Coronary artery (tissue), 2 donors: ENCODE results near the gene SPAAR.

Experiments
- DNase-seq: peaks from one replicate; pipeline ENCODE4 v3.0.0-alpha.2; 2017; ENCODE audit warnings: low spot score
- H3K27ac ChIP-seq, 2 donors: fragments of 200-600 bp; sonication (generic); one replicate each; pipeline ENCODE4 v1.5.1; 2016 to 2019
- H3K4me3 ChIP-seq: fragments of 200-600 bp; sonication (generic); 2 replicates; pipeline ENCODE4 v1.5.1; 2016; ENCODE audit warnings: mild to moderate bottlenecking, moderate library complexity
- CTCF ChIP-seq: fragments of 200-600 bp; sonication (generic); IDR thresholded peaks from one replicate; pipeline ENCODE4 v1.5.1; 2019; ENCODE audit warnings: antibody characterized with exemption

Gene SPAAR

DNA sequence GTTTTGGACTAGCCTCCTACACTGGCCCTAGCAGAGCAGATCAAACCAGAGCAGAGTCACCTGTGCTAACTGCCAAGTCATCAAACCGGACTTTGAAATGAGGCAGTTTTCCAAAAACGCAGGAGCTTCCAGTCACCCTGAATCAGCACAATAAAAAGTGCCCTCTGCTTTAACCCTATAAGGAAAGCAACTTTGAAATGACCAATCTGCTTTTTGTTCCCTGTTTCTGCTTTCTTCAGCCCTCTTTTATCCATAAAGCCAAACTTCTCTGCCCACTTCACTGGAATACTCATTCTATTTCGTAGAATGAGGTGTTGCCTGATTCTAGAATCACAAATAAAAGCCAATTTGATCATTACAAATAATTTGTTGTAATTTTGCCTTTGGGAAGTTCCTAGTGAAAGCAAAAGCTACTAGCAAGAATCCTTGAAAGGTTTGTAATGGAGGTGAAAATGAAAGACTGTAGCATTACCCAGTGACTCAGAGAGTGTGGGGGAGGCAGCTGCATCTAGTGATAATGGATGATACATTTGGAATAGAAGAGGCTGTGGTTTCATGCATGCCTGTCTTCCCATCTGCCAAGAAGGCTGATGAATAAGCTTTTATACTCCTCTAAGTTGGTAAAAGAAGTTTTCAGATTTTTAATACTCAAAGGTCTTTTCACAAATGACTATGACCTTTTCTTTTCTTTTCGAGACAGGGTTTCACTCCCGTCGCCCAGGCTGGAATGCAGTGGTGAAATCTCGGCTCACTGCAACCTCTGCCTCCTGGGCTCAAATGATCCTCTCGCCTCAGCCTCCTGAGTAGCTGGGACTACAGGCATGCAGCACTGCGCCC lies 14.9 kb downstream of the SPAAR start:
- Histone ChIP-seq H3K27ac (peak overlapping the region; percentile 47 to 71), H3K4me3 (no peak overlapping the region)
- no peak for DNase-seq
- no peak for TF ChIP-seq CTCF

- no peak for TF ChIP-seq CTCF
- DNase-seq: no peak
- Histone ChIP-seq H3K4me3 (no peak overlapping the region), H3K27ac (no peak overlapping the region)
Observed at GRCh38 chr9:35928591-35929452, 19.5 kb downstream of the SPAAR start.

DNA sequence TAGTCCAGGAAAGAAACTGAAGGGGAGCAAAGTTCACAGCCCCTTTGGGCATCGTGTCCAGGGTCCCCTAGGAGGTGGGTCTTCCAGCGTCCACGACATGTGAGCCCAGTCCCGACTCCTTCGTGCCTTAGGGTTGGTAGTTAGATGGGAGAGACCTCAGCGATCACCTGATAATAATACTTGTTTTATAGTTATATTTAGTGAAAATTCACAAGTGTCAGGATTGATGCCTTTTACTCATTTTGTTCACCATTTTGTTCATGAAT lies 20.1 kb downstream of the SPAAR start:
- peak overlapping the region in 1 of 2 donors; percentile 9 for H3K27ac ChIP-seq
- no peak for DNase-seq
- TF ChIP-seq CTCF: no peak
- H3K4me3 ChIP-seq: no peak overlapping the region

- no peak for DNase-seq
- TF ChIP-seq CTCF: no peak
- no peak overlapping the region for H3K4me3 ChIP-seq
- H3K27ac ChIP-seq: no peak overlapping the region
Observed at GRCh38 chr9:35930521-35930920, 21.2 kb downstream of the SPAAR start.

DNA sequence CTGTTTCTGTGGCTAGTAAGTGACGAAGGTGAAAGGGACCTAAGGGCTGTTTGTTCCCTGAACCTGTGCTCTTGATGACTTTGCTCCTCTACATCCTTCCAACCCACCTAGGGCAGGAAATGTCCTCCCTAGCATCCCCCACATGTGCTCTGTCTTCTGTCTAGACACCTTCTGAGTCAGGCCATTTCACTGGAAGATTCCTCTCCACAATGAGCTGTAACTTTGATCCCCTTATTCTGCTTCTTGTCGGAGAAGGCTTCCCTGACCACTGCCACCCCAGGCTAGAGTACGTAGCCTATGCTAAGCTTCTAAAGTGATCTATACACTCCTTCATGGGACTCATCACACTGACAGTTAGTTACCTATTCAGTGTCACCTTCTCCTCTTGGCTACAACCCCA lies 21.7 kb downstream of the SPAAR start:
- Histone ChIP-seq H3K4me3 (no peak overlapping the region), H3K27ac (no peak overlapping the region)
- no peak for TF ChIP-seq CTCF
- no peak for DNase-seq

- Histone ChIP-seq H3K4me3 (no peak overlapping the region), H3K27ac (no peak overlapping the region)
- DNase-seq: no peak
- TF ChIP-seq CTCF: no peak
Observed at GRCh38 chr9:35932735-35933134, 23.4 kb downstream of the SPAAR start.
